ENCODE data around the gene FSIP2.
"Not testable (repeated sequence)": the region's sequence is repeated elsewhere in the genome, so short reads cannot be mapped to it uniquely, and the experiment has no call there.

The FSIP2 gene

GRCh38 chr2:185796758-185797157 lies 58.2 kb downstream of the FSIP2 start:
- no peak for DNase-seq (ENCODE audit: low read depth in 2 of 2, low spot score in 1 of 2)

- no peak for DNase-seq (ENCODE audit: low read depth in 2 of 2, low spot score in 1 of 2)
Measured at GRCh38 chr2:185802926-185803325, 64.3 kb downstream of the FSIP2 start.

DNA sequence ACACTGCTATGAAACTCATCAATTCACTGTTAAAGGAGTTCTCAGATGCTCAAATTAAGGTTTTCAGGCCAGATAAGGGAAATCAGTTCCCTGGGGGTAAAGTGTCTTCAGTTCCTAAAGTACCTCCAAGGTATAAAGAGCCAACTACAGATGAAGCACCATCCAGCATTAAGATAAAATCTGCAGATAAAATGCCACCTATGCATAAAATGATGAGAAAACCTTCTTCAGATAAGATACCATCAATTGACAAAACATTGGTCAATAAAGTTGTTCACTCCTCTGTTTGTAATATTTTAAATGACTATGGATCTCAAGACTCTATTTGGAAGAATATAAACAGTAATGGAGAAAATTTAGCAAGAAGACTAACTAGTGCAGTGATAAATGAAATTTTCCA lies 68.2 kb downstream of the FSIP2 start:
- DNase-seq (ENCODE audit: low read depth in 2 of 2, low spot score in 1 of 2), result no peak

- DNase-seq (ENCODE audit: low read depth in 2 of 2, low spot score in 1 of 2), result no peak
Measured at GRCh38 chr2:185807351-185807750, 68.7 kb downstream of the FSIP2 start.

- DNase-seq (ENCODE audit: low read depth in 2 of 2, low spot score in 1 of 2), result no peak
Measured at GRCh38 chr2:185811580-185811979, 73.0 kb downstream of the FSIP2 start.

DNA sequence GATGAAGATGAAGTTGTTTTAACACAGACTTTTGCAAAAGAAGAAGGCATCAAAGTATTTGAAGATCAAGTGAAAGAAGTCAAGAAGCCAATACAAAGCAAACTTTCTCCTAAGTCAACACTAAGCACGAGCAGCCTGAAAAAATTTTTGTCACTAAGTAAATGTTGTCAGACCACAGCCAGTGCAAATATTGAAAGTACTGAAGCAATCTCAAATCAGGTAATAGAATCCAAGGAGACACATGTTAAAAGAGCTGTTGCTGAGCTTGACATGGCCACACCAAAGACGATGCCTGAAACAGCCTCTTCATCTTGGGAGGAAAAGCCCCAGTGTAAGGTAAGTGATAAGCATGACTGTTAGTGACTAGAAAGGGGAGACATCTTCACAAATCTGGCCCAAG lies 75.1 kb downstream of the FSIP2 start:
- DNase-seq (ENCODE audit: low read depth in 2 of 2, low spot score in 1 of 2), result no peak

GRCh38 chr2:185817991-185818390 lies 79.4 kb downstream of the FSIP2 start:
- no peak for DNase-seq (ENCODE audit: low read depth in 2 of 2, low spot score in 1 of 2)

GRCh38 chr2:185821467-185821866 lies 82.9 kb downstream of the FSIP2 start:
- DNase-seq (ENCODE audit: low read depth in 2 of 2, low spot score in 1 of 2), result no peak

GRCh38 chr2:185823773-185824172 lies 85.2 kb downstream of the FSIP2 start:
- DNase-seq (ENCODE audit: low read depth in 2 of 2, low spot score in 1 of 2), result no peak

GRCh38 chr2:185825557-185825956 lies 87.0 kb downstream of the FSIP2 start:
- DNase-seq (ENCODE audit: low read depth in 2 of 2, low spot score in 1 of 2), result no peak

GRCh38 chr2:185828326-185828725 lies 89.7 kb downstream of the FSIP2 start:
- DNase-seq (ENCODE audit: low read depth in 2 of 2, low spot score in 1 of 2), result no peak

DNA sequence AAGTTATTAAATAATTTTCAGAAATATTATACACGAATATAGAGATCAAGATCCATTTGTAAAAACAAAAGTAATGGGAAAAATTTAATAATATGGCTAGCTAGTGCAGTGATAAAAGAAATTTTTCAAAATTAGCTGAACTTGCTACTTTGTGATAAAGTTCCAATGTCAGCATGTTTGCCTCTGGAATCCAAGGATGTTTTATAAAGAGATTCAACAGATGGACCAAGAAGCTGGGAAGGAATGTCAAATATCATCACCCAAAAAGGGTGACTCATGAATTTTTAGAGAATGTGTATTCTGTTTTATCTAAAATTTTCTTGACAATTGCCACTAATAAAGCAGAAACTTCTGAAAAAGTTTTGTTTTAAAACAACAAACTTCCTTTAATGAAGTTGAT lies 95.3 kb downstream of the FSIP2 start:
- DNase-seq (ENCODE audit: low read depth in 2 of 2, low spot score in 1 of 2), result no peak

DNA sequence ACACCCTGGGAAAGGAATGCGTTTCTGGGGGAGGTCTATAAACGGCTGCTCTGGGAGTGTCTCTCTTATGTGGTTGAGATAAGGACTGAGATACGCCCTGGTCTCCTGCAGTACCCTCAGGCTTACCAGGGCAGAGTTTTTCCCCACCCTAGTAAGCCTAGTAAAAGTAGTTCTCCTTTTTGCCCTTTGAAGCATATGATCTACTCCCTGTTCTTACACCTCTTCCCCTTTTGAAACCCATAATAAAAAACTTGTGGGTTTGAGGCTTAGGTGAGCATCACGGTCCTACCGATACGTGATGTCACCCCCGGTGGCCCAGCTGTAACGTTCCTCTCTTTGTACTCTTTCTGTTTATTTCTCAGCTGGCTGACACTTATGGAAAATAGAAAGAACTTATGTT lies 97.4 kb downstream of the FSIP2 start:
- DNase-seq (ENCODE audit: low read depth in 2 of 2, low spot score in 1 of 2), result no peak

GRCh38 chr2:185854885-185855284 lies 116.3 kb downstream of the FSIP2 start:
- DNase-seq (ENCODE audit: low read depth in 2 of 2, low spot score in 1 of 2), result no peak

GRCh38 chr2:185857691-185858090 lies 119.1 kb downstream of the FSIP2 start:
- no peak for DNase-seq (ENCODE audit: low read depth in 2 of 2, low spot score in 1 of 2)

- no peak for DNase-seq (ENCODE audit: low read depth in 2 of 2, low spot score in 1 of 2)
Measured at GRCh38 chr2:185859506-185859905, 120.9 kb downstream of the FSIP2 start.

DNA sequence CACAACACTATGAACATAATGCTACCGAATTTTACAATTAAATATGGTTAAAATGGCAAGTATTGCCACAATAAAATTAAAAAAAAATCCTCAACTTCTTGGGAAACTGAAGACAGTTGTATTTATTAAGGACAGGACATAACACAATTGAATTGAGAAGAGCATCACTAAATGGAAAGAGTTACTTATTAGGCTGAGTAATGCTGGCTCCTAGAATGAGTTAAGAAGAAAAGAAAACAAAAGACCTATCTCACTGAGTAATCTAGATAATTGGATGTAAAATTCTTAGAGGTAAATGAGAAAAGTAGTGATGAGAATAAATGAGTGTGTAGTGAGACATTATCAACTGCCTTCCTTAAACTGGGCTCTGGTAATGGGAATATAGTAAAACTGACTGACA lies 121.7 kb downstream of the FSIP2 start:
- no peak for DNase-seq (ENCODE audit: low read depth in 2 of 2, low spot score in 1 of 2)

GRCh38 chr2:185862657-185863398 lies 124.2 kb downstream of the FSIP2 start:
- no peak for DNase-seq (ENCODE audit: low read depth in 2 of 2, low spot score in 1 of 2)

DNA sequence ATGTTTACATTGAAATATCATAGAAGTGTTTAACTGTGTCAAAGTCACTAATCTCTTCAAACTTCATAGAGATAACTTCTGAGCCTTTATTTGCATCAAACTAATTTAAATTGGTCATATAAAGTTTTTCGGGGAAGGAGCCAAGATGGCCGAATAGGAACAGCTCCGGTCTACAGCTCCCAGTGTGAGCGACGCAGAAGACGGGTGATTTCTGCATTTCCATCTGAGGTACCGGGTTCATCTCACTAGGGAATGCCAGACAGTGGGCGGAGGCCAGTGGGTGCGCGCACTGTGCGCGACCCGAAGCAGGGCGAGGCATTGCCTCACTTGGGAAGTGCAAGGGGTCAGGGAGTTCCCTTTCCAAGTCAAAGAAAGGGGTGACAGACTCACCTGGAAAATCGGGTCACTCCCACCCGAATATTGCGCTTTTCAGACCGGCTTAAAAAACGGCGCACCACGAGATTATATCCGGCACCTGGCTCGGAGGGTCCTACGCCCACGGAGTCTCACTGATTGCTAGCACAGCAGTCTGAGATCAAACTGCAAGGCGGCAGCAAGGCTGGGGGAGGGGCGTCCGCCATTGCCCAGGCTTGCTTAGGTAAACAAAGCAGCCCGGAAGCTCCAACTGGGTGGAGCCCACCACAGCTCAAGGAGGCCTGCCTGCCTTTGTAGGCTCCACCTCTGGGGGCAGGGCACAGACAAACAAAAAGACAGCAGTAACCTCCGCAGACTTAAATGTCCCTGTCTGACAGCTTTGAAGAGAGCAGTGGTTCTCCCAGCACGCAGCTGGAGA lies 126.1 kb downstream of the FSIP2 start:
- DNase-seq (ENCODE audit: low read depth in 2 of 2, low spot score in 1 of 2), result not testable (repeated sequence)

- DNase-seq (ENCODE audit: low read depth in 2 of 2, low spot score in 1 of 2), result no peak
Measured at GRCh38 chr2:185875136-185875931, 136.7 kb downstream of the FSIP2 start.

- DNase-seq (ENCODE audit: low read depth in 2 of 2, low spot score in 1 of 2), result no peak
Measured at GRCh38 chr2:185876234-185876633, 137.6 kb downstream of the FSIP2 start.

GRCh38 chr2:185880396-185880795 lies 141.8 kb downstream of the FSIP2 start:
- no peak for DNase-seq (ENCODE audit: low read depth in 2 of 2, low spot score in 1 of 2)
